Stomach (tissue), 4 donors: ENCODE results near the gene ARFGEF3.

ENCODE experiments used
- EP300 ChIP-seq: sonication (generic); formaldehyde crosslinking; IDR thresholded peaks from one replicate; pipeline ENCODE4 v1.6.1; 2017; ENCODE audit warnings: antibody characterized with exemption
- POLR2A ChIP-seq, 4 donors: fragments of 450-650 bp; IDR thresholded peaks; one replicate each; pipeline ENCODE4 v1.6.1; 2016; ENCODE audit warnings: antibody characterized with exemption in 4 of 4, control low read depth in 2 of 4, mild to moderate bottlenecking in 1 of 4, moderate library complexity in 1 of 4
- TF ChIP-seq, protein P1 (sequence below), 7 experiments: fragments of 450-650 bp in 4 of 7; fragments of 200-600 bp in 3 of 7; sonication (generic) in 3 of 7; IDR thresholded peaks; one replicate each; pipeline ENCODE4 v1.5.1; 2016 to 2019; ENCODE audit warnings: antibody characterized with exemption in 7 of 7, control low read depth in 2 of 7, mild to moderate bottlenecking in 1 of 7

DNA sequence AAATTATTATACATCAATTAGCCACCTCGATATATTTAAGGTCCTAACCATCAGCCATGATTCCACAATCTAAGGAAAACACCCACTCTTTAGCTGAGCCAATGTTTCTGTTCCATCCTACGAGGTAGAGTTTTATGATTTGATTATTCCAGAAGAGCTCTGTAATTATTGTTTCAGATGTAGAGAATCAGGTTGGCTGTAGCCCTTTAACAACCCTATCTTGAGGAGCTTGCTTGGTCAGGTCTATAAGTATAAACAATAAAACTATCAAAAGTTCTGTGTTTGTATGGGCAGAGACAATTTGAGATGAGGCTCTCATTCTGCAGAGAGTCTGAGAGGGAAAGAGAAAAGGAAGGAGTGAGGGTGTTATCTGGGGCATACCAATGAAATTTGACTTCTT is 56.7 kb downstream of the ARFGEF3 start, which contains the start of gene PBOV1:
- no peak for TF ChIP-seq EP300
- TF ChIP-seq, protein P1, sequence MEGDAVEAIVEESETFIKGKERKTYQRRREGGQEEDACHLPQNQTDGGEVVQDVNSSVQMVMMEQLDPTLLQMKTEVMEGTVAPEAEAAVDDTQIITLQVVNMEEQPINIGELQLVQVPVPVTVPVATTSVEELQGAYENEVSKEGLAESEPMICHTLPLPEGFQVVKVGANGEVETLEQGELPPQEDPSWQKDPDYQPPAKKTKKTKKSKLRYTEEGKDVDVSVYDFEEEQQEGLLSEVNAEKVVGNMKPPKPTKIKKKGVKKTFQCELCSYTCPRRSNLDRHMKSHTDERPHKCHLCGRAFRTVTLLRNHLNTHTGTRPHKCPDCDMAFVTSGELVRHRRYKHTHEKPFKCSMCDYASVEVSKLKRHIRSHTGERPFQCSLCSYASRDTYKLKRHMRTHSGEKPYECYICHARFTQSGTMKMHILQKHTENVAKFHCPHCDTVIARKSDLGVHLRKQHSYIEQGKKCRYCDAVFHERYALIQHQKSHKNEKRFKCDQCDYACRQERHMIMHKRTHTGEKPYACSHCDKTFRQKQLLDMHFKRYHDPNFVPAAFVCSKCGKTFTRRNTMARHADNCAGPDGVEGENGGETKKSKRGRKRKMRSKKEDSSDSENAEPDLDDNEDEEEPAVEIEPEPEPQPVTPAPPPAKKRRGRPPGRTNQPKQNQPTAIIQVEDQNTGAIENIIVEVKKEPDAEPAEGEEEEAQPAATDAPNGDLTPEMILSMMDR (IDR thresholded peaks at IDR 0.05): no peak
- no peak for TF ChIP-seq POLR2A (IDR thresholded peaks at IDR 0.05)
